ENCODE measurements around the gene PDGFD.

PDGFD gene

GRCh38 chr11:103890654-103891053 is 273.3 kb downstream of the PDGFD start:
- no peaks in the 10 kb centered on the region for H3K9me3 ChIP-seq (ENCODE audit: low read depth, low read length)
- no peak for DNase-seq (ENCODE audit: low read depth, low spot score)
- TF ChIP-seq FOXP2 (optimal IDR thresholded peaks at IDR 0.05; ENCODE audit: control extremely low read depth, extremely low read length, insufficient read depth), result no peak
- H3K9ac ChIP-seq (ENCODE audit: insufficient read length), result no peak overlapping the region
- no peaks in the 10 kb centered on the region for H3K36me3 ChIP-seq (ENCODE audit: insufficient read depth, low read length)
- no peak overlapping the region for H3K4me3 ChIP-seq
- no peak overlapping the region for H3K27ac ChIP-seq

GRCh38 chr11:103889679-103890078 is 274.3 kb downstream of the PDGFD start:
- no peak overlapping the region for H3K27ac ChIP-seq
- no peak overlapping the region for H3K4me3 ChIP-seq
- H3K9ac ChIP-seq (ENCODE audit: insufficient read length), result no peak overlapping the region
- no peaks in the 10 kb centered on the region for H3K9me3 ChIP-seq (ENCODE audit: low read depth, low read length)
- no peak for TF ChIP-seq FOXP2 (optimal IDR thresholded peaks at IDR 0.05; ENCODE audit: control extremely low read depth, extremely low read length, insufficient read depth)
- TF ChIP-seq POLR2AphosphoS5 (IDR thresholded peaks at IDR 0.05; ENCODE audit: borderline replicate concordance, low read depth, low read length), result no peak
- TF ChIP-seq EZH2 (IDR thresholded peaks at IDR 0.05), result no peak
- no peak for DNase-seq (ENCODE audit: low read depth, low spot score)
- no peaks in the 10 kb centered on the region for H3K36me3 ChIP-seq (ENCODE audit: insufficient read depth, low read length)

GRCh38 chr11:103888541-103888951 is 275.4 kb downstream of the PDGFD start:
- no peaks in the 10 kb centered on the region for H3K36me3 ChIP-seq (ENCODE audit: insufficient read depth, low read length)
- H3K4me3 ChIP-seq, result no peak overlapping the region
- H3K27ac ChIP-seq, result no peak overlapping the region
- TF ChIP-seq EZH2 (IDR thresholded peaks at IDR 0.05) (no peak), FOXP2 (optimal IDR thresholded peaks at IDR 0.05; ENCODE audit: control extremely low read depth, extremely low read length, insufficient read depth) (no peak), POLR2AphosphoS5 (IDR thresholded peaks at IDR 0.05; ENCODE audit: borderline replicate concordance, low read depth, low read length) (no peak)
- no peak for DNase-seq (ENCODE audit: low read depth, low spot score)
- no peak overlapping the region for H3K9ac ChIP-seq (ENCODE audit: insufficient read length)
- no peaks in the 10 kb centered on the region for H3K9me3 ChIP-seq (ENCODE audit: low read depth, low read length)

GRCh38 chr11:103887001-103887658 is 276.8 kb downstream of the PDGFD start:
- no peak overlapping the region for H3K4me3 ChIP-seq
- TF ChIP-seq FOXP2 (optimal IDR thresholded peaks at IDR 0.05; ENCODE audit: control extremely low read depth, extremely low read length, insufficient read depth), result no peak
- no peak for TF ChIP-seq POLR2AphosphoS5 (IDR thresholded peaks at IDR 0.05; ENCODE audit: borderline replicate concordance, low read depth, low read length)
- no peak for TF ChIP-seq EZH2 (IDR thresholded peaks at IDR 0.05)
- no peak for DNase-seq (ENCODE audit: low read depth, low spot score)
- no peaks in the 10 kb centered on the region for H3K36me3 ChIP-seq (ENCODE audit: insufficient read depth, low read length)
- no peak overlapping the region for H3K27ac ChIP-seq
- no peak overlapping the region for H3K9ac ChIP-seq (ENCODE audit: insufficient read length)
- no peaks in the 10 kb centered on the region for H3K9me3 ChIP-seq (ENCODE audit: low read depth, low read length)

- no peak for DNase-seq (ENCODE audit: low read depth, low spot score)
- Histone ChIP-seq H3K36me3 (ENCODE audit: insufficient read depth, low read length) (no peaks in the 10 kb centered on the region), H3K27ac (no peak overlapping the region), H3K4me3 (no peak overlapping the region), H3K9me3 (ENCODE audit: low read depth, low read length) (no peaks in the 10 kb centered on the region), H3K9ac (ENCODE audit: insufficient read length) (no peak overlapping the region)
- no peak for TF ChIP-seq POLR2AphosphoS5 (IDR thresholded peaks at IDR 0.05; ENCODE audit: borderline replicate concordance, low read depth, low read length)
- no peak for TF ChIP-seq EZH2 (IDR thresholded peaks at IDR 0.05)
- no peak for TF ChIP-seq FOXP2 (optimal IDR thresholded peaks at IDR 0.05; ENCODE audit: control extremely low read depth, extremely low read length, insufficient read depth)
Observed at GRCh38 chr11:103883856-103884255, 280.1 kb downstream of the PDGFD start.

GRCh38 chr11:103883291-103883690 is 280.7 kb downstream of the PDGFD start:
- no peak overlapping the region for H3K9ac ChIP-seq (ENCODE audit: insufficient read length)
- no peaks in the 10 kb centered on the region for H3K9me3 ChIP-seq (ENCODE audit: low read depth, low read length)
- TF ChIP-seq FOXP2 (optimal IDR thresholded peaks at IDR 0.05; ENCODE audit: control extremely low read depth, extremely low read length, insufficient read depth), result no peak
- no peak for TF ChIP-seq POLR2AphosphoS5 (IDR thresholded peaks at IDR 0.05; ENCODE audit: borderline replicate concordance, low read depth, low read length)
- no peak for TF ChIP-seq EZH2 (IDR thresholded peaks at IDR 0.05)
- H3K27ac ChIP-seq, result no peak overlapping the region
- H3K4me3 ChIP-seq, result no peak overlapping the region
- no peaks in the 10 kb centered on the region for H3K36me3 ChIP-seq (ENCODE audit: insufficient read depth, low read length)
- DNase-seq (ENCODE audit: low read depth, low spot score), result no peak

GRCh38 chr11:103881584-103881983 is 282.4 kb downstream of the PDGFD start:
- TF ChIP-seq FOXP2 (optimal IDR thresholded peaks at IDR 0.05; ENCODE audit: control extremely low read depth, extremely low read length, insufficient read depth) (no peak), EZH2 (IDR thresholded peaks at IDR 0.05) (no peak), POLR2AphosphoS5 (IDR thresholded peaks at IDR 0.05; ENCODE audit: borderline replicate concordance, low read depth, low read length) (no peak)
- no peak overlapping the region for H3K9ac ChIP-seq (ENCODE audit: insufficient read length)
- no peak overlapping the region for H3K4me3 ChIP-seq
- no peaks in the 10 kb centered on the region for H3K36me3 ChIP-seq (ENCODE audit: insufficient read depth, low read length)
- H3K9me3 ChIP-seq (ENCODE audit: low read depth, low read length), result no peaks in the 10 kb centered on the region
- H3K27ac ChIP-seq, result no peak overlapping the region
- no peak for DNase-seq (ENCODE audit: low read depth, low spot score)

- Histone ChIP-seq H3K9ac (ENCODE audit: insufficient read length) (no peak overlapping the region), H3K36me3 (ENCODE audit: insufficient read depth, low read length) (no peaks in the 10 kb centered on the region), H3K4me3 (no peak overlapping the region), H3K9me3 (ENCODE audit: low read depth, low read length) (no peaks in the 10 kb centered on the region), H3K27ac (no peak overlapping the region)
- no peak for TF ChIP-seq FOXP2 (optimal IDR thresholded peaks at IDR 0.05; ENCODE audit: control extremely low read depth, extremely low read length, insufficient read depth)
- DNase-seq (ENCODE audit: low read depth, low spot score), result no peak
Observed at GRCh38 chr11:103880968-103881367, 283.0 kb downstream of the PDGFD start.

GRCh38 chr11:103878646-103879045 is 285.3 kb downstream of the PDGFD start:
- DNase-seq (ENCODE audit: low read depth, low spot score), result no peak
- no peaks in the 10 kb centered on the region for H3K36me3 ChIP-seq (ENCODE audit: insufficient read depth, low read length)
- no peak overlapping the region for H3K4me3 ChIP-seq
- no peak overlapping the region for H3K27ac ChIP-seq
- no peaks in the 10 kb centered on the region for H3K9me3 ChIP-seq (ENCODE audit: low read depth, low read length)
- no peak overlapping the region for H3K9ac ChIP-seq (ENCODE audit: insufficient read length)
- TF ChIP-seq FOXP2 (optimal IDR thresholded peaks at IDR 0.05; ENCODE audit: control extremely low read depth, extremely low read length, insufficient read depth) (no peak), POLR2AphosphoS5 (IDR thresholded peaks at IDR 0.05; ENCODE audit: borderline replicate concordance, low read depth, low read length) (no peak), EZH2 (IDR thresholded peaks at IDR 0.05) (no peak)

Measured in SK-N-MC (cell line).